Gastrocnemius medialis (tissue), 4 donors: ENCODE measurements around the gene ZDHHC13. TPM values are rescaled to one million over a fixed set of nuclear protein-coding genes. Genes with fewer than 3 reads are reported as not detected.
A peak's percentile ranks its signal among the peaks of the same experiment; 100 is the strongest.

Source experiments
- ATAC-seq, 2 donors: fragments of 150-250 bp; one replicate each; pipeline ENCODE4 v1.9.1; 2016
- DNase-seq, 2 donors: peaks; one replicate each; pipeline ENCODE4 v3.0.0-alpha.2; 2019
- H3K27ac ChIP-seq, 4 donors: fragments of 200-600 bp; sonication (generic); 1 replicate in 1 of 4; 2 replicates in 3 of 4; pipeline ENCODE4 v1.5.1; 2016 to 2018; ENCODE audit warnings: mild to moderate bottlenecking in 2 of 4, moderate library complexity in 1 of 4
- H3K27me3 ChIP-seq, 3 donors: fragments of 200-600 bp; sonication (generic) in 2 of 3; 1 replicate in 1 of 3; 2 replicates in 2 of 3; pipeline versions ENCODE4 v1.5.1 to v1.6.0; 2016 to 2019; ENCODE audit warnings: mild to moderate bottlenecking in 1 of 3, moderate library complexity in 1 of 3
- H3K36me3 ChIP-seq, 2 donors: fragments of 200-600 bp; sonication (generic) in 1 of 2; one replicate each; pipeline ENCODE4 v1.5.1; 2017 to 2018
- H3K4me1 ChIP-seq, 2 donors: fragments of 200-600 bp; sonication (generic) in 1 of 2; one replicate each; pipeline ENCODE4 v1.5.1; 2016 to 2017; ENCODE audit warnings: mild to moderate bottlenecking in 2 of 2
- H3K4me3 ChIP-seq, 4 donors: fragments of 200-600 bp; sonication (generic) in 3 of 4; 1 replicate in 1 of 4; 2 replicates in 3 of 4; pipeline ENCODE4 v1.5.1; 2016 to 2019; ENCODE audit warnings: mild to moderate bottlenecking in 2 of 4
- H3K9me3 ChIP-seq, 3 donors: fragments of 200-600 bp; sonication (generic) in 2 of 3; 1 replicate in 1 of 3; 2 replicates in 2 of 3; pipeline ENCODE4 v1.5.1; 2016 to 2019
- POLR2A ChIP-seq, 2 donors: fragments of 450-650 bp; IDR thresholded peaks; one replicate each; pipeline ENCODE4 v1.6.1; 2017; ENCODE audit warnings: antibody characterized with exemption in 2 of 2, mild to moderate bottlenecking in 2 of 2, moderate library complexity in 2 of 2
- in situ Hi-C, 4 donors: fragments of 200-750 bp; cut with MboI; loops; one replicate each; pipeline versions ENCODE4 v1.15.0 to v1.8.0; 2017; ENCODE audit warnings: low sequenced_read_pairs in 4 of 4
- intact Hi-C: fragments of 100-400 bp; cut with DNase I; formaldehyde crosslinking; loops from one replicate; pipeline ENCODE4 v1.15.1; 2023; ENCODE audit warnings: low total_unique reads
- total RNA-seq, 4 donors: library from RNA; depleted of rRNA; stranded (reverse); fragments of >200 nt; gene quantifications; one replicate each; pipeline versions ENCODE4 v1.1.0 to v1.2.3, GENCODE V29; 2016
- TF ChIP-seq, protein P1 (sequence below), 5 experiments: fragments of 450-650 bp in 3 of 5; fragments of 200-600 bp in 2 of 5; sonication (generic) in 2 of 5; IDR thresholded peaks in 4 of 5; conservative IDR thresholded peaks in 1 of 5; 1 replicate in 4 of 5; 2 replicates in 1 of 5; pipeline ENCODE4 v1.5.1; 2016 to 2019; ENCODE audit warnings: antibody characterized with exemption in 5 of 5, mild to moderate bottlenecking in 3 of 5, moderate library complexity in 3 of 5

The ZDHHC13 gene
- total RNA-seq, 4 donors from 2014 or later = 1.4 to 6.4 (median 3.5) TPM

DNA sequence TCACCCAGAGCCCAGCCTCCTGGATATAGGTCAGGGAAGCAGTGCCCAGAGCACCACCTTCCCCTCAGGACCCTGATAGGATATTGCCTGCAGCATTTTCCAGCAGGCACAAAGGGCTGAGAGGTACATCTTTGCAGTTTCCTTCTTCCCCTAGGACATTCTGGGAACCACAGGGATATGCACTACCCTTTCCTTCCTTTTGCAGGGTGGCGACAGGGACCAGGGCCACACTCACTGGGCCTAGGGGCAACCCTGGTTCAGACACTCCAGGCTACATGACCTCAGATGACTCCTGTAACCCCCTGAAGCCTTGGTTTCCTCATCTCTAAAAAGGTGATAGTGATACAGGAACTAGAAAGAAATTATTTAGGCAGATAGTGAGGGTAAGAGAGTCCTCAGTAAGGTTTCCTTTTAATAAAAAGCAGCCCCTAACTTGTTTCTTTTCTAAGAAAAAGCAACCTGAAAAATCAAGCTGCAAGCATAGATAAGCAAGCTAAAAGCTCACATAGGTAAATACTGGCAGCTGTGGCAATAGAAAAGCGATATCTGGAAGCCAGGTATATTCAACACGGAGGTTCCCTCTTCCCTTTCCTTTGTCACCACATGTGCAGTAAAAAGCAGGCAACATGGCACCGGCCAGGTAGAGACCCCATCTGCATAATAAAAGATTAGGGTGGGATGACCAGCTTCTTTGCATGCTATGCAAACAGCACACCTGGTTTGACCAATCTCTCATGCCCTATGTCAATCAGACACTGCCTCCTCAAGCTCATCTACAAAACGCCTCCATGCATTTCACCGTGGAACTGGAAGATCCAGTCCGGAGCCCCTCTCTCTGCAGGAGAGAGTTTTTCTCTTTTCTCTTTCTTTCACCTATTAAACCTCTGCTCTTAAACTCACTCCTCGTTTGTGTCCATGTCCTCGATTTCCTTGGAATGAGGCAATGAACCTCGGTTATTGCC lies 43.2 kb upstream of the ZDHHC13 start:
- TF ChIP-seq, protein P1, sequence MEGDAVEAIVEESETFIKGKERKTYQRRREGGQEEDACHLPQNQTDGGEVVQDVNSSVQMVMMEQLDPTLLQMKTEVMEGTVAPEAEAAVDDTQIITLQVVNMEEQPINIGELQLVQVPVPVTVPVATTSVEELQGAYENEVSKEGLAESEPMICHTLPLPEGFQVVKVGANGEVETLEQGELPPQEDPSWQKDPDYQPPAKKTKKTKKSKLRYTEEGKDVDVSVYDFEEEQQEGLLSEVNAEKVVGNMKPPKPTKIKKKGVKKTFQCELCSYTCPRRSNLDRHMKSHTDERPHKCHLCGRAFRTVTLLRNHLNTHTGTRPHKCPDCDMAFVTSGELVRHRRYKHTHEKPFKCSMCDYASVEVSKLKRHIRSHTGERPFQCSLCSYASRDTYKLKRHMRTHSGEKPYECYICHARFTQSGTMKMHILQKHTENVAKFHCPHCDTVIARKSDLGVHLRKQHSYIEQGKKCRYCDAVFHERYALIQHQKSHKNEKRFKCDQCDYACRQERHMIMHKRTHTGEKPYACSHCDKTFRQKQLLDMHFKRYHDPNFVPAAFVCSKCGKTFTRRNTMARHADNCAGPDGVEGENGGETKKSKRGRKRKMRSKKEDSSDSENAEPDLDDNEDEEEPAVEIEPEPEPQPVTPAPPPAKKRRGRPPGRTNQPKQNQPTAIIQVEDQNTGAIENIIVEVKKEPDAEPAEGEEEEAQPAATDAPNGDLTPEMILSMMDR (IDR thresholded peaks at IDR 0.05 in 4 of 5, conservative IDR thresholded peaks at IDR 0.05 in 1 of 5) = no peak
- no peak for TF ChIP-seq POLR2A (IDR thresholded peaks at IDR 0.05)
- Histone ChIP-seq H3K4me3 (no peak overlapping the region), H3K36me3 (no peaks in the 10 kb centered on the region), H3K4me1 (no peaks in the 10 kb centered on the region), H3K27ac (no peak overlapping the region), H3K27me3 (no peaks in the 10 kb centered on the region), H3K9me3 (no peaks in the 10 kb centered on the region)
- no peak for ATAC-seq
- in situ Hi-C loops = loop anchor here (5.0 to 25.0 kb wide), 3 partner anchors 471 to 664 kb away; no protein-coding TSS in a partner anchor
- intact Hi-C loops = loop anchor here (10.0 kb wide), 2 partner anchors 91 to 671 kb away; no protein-coding TSS in a partner anchor
- no peak for DNase-seq

DNA sequence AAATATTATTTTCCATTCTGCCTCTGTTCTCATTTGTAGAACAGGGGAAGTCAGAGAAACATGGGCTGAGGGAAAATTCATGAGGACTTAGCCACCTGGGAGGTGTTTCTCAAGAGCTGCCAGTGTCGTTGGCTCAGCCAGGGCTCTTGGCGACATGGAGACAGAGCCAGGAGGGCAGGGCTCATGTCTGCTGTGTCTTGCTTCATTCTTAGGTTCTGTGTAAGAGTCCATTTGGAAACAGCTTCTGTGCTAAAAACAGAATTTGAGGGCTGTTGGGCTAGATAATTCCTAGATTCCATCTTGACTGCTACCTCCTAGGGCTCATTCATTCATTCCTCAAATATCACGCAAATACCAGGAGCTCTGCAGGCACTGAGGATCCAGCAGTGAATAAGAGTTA lies 41.3 kb upstream of the ZDHHC13 start:
- Histone ChIP-seq H3K27ac (no peak overlapping the region), H3K36me3 (no peaks in the 10 kb centered on the region), H3K9me3 (no peaks in the 10 kb centered on the region), H3K4me3 (no peak overlapping the region), H3K27me3 (no peaks in the 10 kb centered on the region), H3K4me1 (peaks cover 0 to 4% of the 10 kb centered on the region in 2 donors)
- DNase-seq (no peak), ATAC-seq (no peak)
- intact Hi-C loops (loop anchor here (10.0 kb wide), 2 partner anchors 89 to 669 kb away; no protein-coding TSS in a partner anchor), in situ Hi-C loops (loop anchor here in 2 of 4 donors (10.0 kb wide), 1 partner anchor 469 kb away; no protein-coding TSS in a partner anchor)
- TF ChIP-seq, protein P1 (IDR thresholded peaks at IDR 0.05 in 4 of 5, conservative IDR thresholded peaks at IDR 0.05 in 1 of 5) = no peak
- TF ChIP-seq POLR2A (IDR thresholded peaks at IDR 0.05) = no peak

DNA sequence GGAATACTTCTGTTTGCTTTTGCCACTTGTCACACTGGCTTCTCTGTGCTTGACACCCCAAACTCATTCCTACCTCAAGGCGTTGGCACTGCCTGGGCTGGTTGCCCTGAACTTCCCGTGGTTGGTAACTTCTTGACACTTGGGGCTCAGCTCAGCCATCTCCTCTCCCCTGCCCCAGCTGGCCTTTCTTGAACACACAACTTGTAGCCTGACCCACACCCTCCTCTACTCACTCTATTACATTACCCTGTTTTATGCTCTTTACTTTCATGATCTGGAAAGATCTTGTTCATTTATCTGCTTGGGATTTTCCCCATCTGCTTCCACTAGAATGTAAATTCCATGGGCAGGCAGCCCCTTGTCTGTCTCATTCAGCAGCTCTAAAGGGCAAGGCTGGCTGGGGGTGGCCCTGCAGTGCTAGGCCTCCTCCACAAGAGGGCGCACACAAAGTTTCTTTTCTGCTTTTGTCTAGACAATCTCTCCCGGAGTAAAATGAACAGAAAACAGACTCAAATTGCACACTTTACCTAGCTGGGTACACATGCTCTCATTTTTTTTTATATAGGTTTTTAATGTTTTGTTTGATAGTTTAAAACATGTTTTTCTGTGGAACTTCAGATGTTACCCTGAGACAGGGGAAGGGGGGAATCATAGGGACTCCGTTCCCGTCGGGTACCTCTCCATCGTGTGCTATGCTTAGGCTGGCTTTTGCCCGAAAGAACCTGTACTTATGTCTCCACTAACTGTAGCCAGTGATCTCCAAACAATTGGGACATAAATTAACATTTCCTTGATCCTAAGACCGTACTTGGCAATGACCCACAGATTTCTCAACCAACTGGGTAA lies 40.0 kb upstream of the ZDHHC13 start:
- DNase-seq (peak in 1 of 2 donors; percentile 17), ATAC-seq (peak; percentile 61 to 73)
- in situ Hi-C loops = loop anchor here in 2 of 4 donors (10.0 kb wide), 1 partner anchor 468 kb away; no protein-coding TSS in a partner anchor

DNA sequence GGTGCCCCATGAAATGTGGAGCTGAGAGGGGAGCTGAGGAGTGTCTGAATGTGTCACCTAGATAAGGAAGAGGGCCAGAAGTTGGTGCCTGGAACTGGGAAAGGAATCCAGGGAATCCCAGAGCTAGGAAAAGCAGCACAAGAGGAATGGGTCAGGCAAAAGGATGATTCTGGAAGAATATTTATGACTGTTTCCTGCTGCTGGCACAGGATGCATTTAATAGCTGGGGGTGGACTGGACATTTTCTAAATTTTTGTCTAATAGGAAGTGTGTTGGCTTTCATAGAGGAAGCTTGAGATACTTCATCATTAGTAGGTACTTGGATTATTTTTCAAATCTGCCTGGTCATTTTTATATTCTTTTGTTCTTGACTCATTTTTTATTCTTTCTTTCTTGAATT lies 39.0 kb upstream of the ZDHHC13 start:
- Histone ChIP-seq H3K9me3 (no peaks in the 10 kb centered on the region), H3K36me3 (no peaks in the 10 kb centered on the region), H3K4me3 (no peak overlapping the region), H3K27me3 (no peaks in the 10 kb centered on the region), H3K27ac (no peak overlapping the region), H3K4me1 (peaks cover 0 to 4% of the 10 kb centered on the region in 2 donors)
- ATAC-seq = no peak
- no peak for DNase-seq
- no peak for TF ChIP-seq POLR2A (IDR thresholded peaks at IDR 0.05)
- TF ChIP-seq, protein P1 (IDR thresholded peaks at IDR 0.05 in 4 of 5, conservative IDR thresholded peaks at IDR 0.05 in 1 of 5) = no peak
- in situ Hi-C loops = loop anchor here in 2 of 4 donors (10.0 kb wide), 1 partner anchor 467 kb away; no protein-coding TSS in a partner anchor
- intact Hi-C loops = loop anchor here (1.0 to 10.0 kb wide), 3 partner anchors 32 to 667 kb away; no protein-coding TSS in a partner anchor

More for the DNA sequence above, 40.0 kb upstream of the ZDHHC13 start:
- no peaks in the 10 kb centered on the region for H3K27me3 ChIP-seq
- H3K4me1 ChIP-seq = peaks cover 0 to 4% of the 10 kb centered on the region in 2 donors
- intact Hi-C loops = loop anchor here (1.0 to 10.0 kb wide), 3 partner anchors 33 to 668 kb away; no protein-coding TSS in a partner anchor
- H3K9me3 ChIP-seq = no peaks in the 10 kb centered on the region
- H3K27ac ChIP-seq = no peak overlapping the region
- TF ChIP-seq, protein P1 (IDR thresholded peaks at IDR 0.05 in 4 of 5, conservative IDR thresholded peaks at IDR 0.05 in 1 of 5) = peak; percentile 79 to 95 (median 81)
- no peak for TF ChIP-seq POLR2A (IDR thresholded peaks at IDR 0.05)
- no peak overlapping the region for H3K4me3 ChIP-seq
- no peaks in the 10 kb centered on the region for H3K36me3 ChIP-seq
